ENCODE data around the gene MOB3C. TPM values are rescaled to one million over a fixed set of nuclear protein-coding genes. Genes with fewer than 3 reads are reported as not detected.

The MOB3C gene
- total RNA-seq, 1 experiment from 2014 or later = 8.4 TPM

- DNase-seq (ENCODE audit: low read depth) = no peak
Measured at GRCh38 chr1:46638921-46639320, 22.3 kb upstream of the MOB3C start.

DNA sequence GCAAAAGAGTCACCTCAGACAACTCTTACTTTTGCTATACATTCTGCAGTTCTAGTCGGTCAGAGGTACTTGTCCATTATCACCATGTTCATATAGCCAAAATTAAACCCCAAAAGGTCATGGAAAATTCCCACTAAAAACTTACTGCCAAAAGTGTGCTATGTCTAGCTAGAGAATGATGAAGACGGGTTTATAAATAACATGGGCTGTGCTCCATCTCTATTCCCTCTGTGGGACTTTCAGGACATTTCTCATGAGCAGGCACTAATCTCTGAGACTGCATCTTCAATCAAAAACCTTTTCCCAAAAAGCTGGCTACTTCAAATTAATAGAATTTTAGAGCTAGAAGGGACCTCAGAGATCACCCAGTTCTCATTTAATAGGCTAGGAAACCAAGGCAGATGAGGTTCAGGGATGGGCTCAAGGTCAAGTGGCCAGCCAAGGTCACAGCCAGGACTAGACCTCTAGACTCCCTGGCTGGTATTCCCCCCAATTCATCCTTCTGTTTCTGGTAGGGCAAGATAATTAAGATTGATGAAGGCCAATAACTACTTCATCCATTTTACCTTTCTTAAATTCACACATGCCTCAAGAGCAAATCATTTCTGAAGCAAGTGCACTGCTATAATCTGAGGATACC is 21.0 kb upstream of the MOB3C start:
- no peak for DNase-seq (ENCODE audit: low read depth)

DNA sequence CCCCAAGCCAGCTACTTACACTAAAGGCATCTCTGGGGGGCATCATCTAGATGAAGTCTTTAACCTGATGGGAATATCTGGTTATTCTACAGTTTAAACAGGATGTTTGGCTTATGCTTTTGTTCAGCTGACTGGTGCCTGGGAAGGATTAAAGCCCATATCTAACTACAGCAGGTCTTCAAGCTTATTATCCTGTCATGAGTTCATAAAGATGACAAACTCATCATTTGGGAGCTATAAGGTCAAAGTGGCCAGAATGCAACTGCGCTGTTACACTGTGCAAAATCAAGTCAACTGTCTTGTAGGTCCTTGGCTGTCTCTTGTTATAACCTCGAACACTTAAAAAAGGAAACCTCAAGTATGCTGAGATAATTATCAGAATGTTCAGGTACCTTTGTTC is 18.6 kb upstream of the MOB3C start:
- DNase-seq (ENCODE audit: low read depth) = no peak

DNA sequence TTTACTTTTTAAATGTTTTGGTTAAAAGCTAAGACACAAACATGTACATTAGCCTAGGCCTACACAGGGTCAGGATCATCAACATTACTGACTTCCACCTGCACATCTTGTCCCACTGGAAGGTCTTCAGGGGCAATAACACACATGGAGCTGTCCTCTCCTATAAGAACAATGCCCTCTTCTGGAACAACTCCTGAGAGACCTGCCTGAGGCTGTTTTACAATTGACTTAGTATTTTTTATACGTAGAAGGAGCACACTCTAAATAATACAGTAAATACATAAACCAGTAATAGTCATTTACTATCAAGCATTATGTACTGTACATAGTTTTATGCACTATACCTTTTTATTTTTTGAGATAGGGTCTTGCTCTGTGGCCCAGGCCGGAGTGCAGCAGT is 14.1 kb upstream of the MOB3C start:
- DNase-seq (ENCODE audit: low read depth) = no peak

DNA sequence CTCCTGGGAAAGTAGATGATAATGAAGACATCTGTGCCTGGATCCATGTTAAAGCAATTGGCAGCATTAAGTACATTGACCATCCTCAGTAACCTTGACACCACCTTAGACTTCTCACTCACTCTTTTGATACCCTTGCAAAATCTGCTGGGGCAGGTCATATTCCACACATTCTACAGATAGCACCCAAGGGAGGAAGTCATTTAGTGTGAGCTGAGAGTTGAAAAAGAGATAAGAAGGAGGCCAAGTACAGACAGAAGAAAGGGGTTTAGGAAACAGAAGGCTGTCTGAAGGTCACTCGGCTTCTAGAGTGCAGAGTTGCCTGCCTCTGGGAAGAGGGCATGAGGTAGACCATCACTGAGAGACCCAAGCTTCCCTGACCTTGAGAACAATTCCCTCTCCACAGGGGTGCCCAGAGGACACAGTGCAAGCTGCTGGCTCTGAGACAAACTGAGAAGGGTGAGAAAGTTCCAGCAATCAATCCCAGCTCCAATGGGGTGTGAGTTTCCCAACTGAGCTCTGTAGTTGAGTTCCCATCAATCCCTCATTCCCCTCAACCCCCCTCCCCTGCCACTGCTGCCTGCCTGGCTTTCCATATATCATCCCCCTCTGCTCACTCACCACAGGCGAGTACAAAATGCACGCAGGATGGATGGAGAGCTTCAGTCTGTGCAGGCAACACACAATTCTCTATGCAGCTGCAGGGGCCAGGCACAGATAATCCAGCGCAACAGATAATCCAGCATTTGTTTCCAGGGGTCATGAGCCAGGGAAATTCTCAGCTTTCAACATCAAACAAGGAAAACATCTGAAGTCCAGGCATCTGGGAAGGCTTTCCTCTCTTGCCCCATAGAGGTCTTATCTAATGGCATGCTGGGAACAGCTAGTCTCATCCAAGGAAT is 7.4 kb upstream of the MOB3C start:
- no peak for DNase-seq (ENCODE audit: low read depth)

- peak; percentile 57 for DNase-seq (ENCODE audit: low read depth)
Measured at GRCh38 chr1:46622344-46622743, 5.7 kb upstream of the MOB3C start.

- no peak for DNase-seq (ENCODE audit: low read depth)
Measured at GRCh38 chr1:46621930-46622329, 5.3 kb upstream of the MOB3C start.

DNA sequence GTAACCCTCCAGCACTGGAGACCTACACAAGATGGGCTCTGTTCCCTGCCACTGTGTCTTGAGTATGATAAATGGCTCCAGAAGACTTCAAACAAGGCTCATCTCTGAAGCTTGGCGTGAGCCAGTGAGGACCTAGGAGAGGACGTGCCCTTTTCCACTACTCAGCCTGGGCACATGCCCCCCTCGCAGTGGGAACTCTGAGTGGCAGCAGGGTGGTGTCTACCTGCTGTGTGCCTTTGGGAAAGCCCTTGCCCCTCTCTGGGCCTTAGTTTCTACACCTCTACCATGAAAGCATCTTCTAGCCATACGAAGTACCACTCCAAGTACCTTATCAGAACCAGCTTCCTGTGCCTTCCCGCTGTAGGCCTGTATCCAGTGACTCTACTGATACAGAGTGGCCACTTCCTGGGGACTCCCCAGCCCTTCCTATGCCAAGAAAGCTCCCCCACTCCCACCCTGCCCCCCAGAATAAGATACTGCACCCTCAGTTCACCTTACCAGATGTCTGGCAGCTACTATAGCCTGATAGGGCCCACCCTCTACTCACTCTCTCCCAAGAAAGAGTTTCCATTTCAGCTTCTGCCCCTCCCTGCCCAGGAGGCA is 3.1 kb upstream of the MOB3C start:
- DNase-seq (ENCODE audit: low read depth) = no peak

- no peak for DNase-seq (ENCODE audit: low read depth)
Measured at GRCh38 chr1:46618754-46619415, 2.3 kb upstream of the MOB3C start.

- DNase-seq (ENCODE audit: low read depth) = no peak
Measured at GRCh38 chr1:46617833-46618232, 1.2 kb upstream of the MOB3C start.

GRCh38 chr1:46617108-46617800 is 643 bp upstream of the MOB3C start:
- DNase-seq (ENCODE audit: low read depth) = no peak

DNA sequence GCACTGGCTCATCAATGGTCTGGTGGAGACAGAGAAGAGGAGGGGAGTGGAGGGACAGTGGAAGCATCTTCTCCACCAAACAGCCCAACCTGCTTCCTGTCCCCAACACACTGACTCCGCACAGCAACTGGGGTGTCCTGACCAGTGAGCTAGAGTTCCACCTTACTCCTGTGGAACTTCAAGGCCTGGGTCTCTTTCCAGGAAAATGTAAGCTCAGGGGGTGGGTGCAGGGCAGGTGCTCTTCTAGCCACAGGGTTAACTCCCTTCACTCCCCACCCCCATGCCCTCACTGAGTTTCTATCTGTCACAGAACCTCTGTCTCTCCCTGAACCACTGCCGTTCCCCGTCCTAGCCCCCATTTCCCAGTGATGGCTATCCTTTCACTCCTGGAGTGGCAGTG is 876 bp downstream of the MOB3C start:
- DNase-seq (ENCODE audit: low read depth) = no peak

DNA sequence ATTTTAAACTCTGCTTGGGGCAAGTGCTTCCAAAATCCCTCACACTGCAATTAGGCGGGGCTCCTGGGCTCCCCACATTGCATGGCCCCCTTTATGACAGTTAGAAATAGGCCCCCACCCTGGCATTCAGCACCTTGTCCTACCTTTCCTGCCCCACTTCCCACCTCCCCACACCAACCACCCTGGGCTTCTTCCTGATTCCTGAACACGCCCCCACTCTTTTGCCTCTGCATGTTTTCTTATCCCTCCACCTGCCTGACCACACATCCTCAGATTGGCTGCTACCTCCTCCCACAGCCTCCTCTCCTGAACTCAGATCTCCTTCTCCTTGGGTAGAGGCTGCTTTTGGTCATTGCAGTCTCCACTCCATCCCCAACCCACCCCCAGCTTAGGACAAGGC is 1.5 kb downstream of the MOB3C start:
- DNase-seq (ENCODE audit: low read depth) = no peak

DNA sequence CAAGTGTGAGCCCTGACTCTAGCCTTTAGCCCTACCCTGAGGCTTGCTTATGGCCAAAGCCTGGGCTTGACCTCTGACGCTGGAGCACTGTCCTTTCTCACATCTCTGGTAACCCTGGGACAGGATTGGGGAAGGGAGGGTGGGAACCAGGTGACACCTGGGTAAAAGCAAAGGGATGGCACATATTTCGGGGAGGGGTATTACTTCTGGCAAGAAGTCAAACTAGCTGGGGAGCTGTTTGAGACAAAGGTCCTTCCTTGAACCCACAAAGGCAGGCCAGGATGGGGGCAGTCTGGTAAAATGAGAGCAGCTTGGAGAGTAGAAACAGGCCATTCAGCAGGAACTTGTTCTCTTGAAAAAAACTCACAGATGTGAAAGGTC is 2.0 kb downstream of the MOB3C start:
- no peak for DNase-seq (ENCODE audit: low read depth)

GRCh38 chr1:46613661-46614603 is 2.7 kb downstream of the MOB3C start:
- DNase-seq (ENCODE audit: low read depth) = peak; percentile 69

GRCh38 chr1:46612937-46613660 is 3.5 kb downstream of the MOB3C start:
- no peak for DNase-seq (ENCODE audit: low read depth)

GRCh38 chr1:46611691-46612221 is 4.9 kb downstream of the MOB3C start:
- peak; percentile 84 for DNase-seq (ENCODE audit: low read depth)

GRCh38 chr1:46607345-46608130 is 9.1 kb downstream of the MOB3C start:
- DNase-seq (ENCODE audit: low read depth) = no peak

Data from RPMI7951 (cell line).